K562 (cell line): ENCODE data around the gene ORC3. TPM values are rescaled to one million over a fixed set of nuclear protein-coding genes. Genes with fewer than 3 reads are reported as not detected.

ENCODE experiments used
- CLOCK ChIP-seq: fragments of 250-450 bp; sonication (Bioruptor Pico); IDR thresholded peaks from 2 replicates; pipeline ENCODE4 v1.4.0; 2020; ENCODE audit warnings: mild to moderate bottlenecking, moderate library complexity, borderline replicate concordance
- MCM3 ChIP-seq: fragments of 450-650 bp; IDR thresholded peaks from 2 replicates; pipeline ENCODE4 v1.6.1; 2016
- PBX2 ChIP-seq, 2 experiments: IDR thresholded peaks in 1 of 2; conservative IDR thresholded peaks in 1 of 2; 2 replicates each; pipeline ENCODE4 v1.6.1; 2016; ENCODE audit warnings: low read depth in 2 of 2, mild to moderate bottlenecking in 1 of 2, missing compliant biosample characterization in 1 of 2, missing genetic modification characterization in 1 of 2, moderate library complexity in 1 of 2
- SPI1 ChIP-seq: IDR thresholded peaks from 2 replicates; pipeline ENCODE4 v1.6.1; 2011; ENCODE audit warnings: low read depth, low read length, control low read depth, borderline replicate concordance
- ZNF445 ChIP-seq: fragments of 250-450 bp; sonication (Bioruptor Pico); IDR thresholded peaks from 2 replicates; pipeline ENCODE4 v1.4.0; 2020; ENCODE audit warnings: low read depth, mild to moderate bottlenecking, moderate library complexity
- ZNF780A ChIP-seq: fragments of 250-450 bp; sonication (Bioruptor Pico); IDR thresholded peaks from 2 replicates; pipeline ENCODE4 v1.5.0; 2021; ENCODE audit warnings: mild to moderate bottlenecking
- polyA plus RNA-seq, 8 experiments: library from polyadenylated mRNA; depleted of rRNA in 4 of 8; stranded (reverse) in 5 of 8; unstranded in 3 of 8; fragments of >200 nt; fragmentation: Nextera tagmentation in 2 of 8; fragmentation: Illumina TruSeq in 1 of 8; extraction: Ambion mirVana in 2 of 8; extraction: Trizol in 1 of 8; gene quantifications; 2 replicates each; pipeline versions ENCODE4 v1.2.1 to v1.2.3, GENCODE V29; 2011 to 2014; ENCODE audit warnings: inconsistent platforms in 1 of 8, missing spikeins in 1 of 8
- total RNA-seq, 7 experiments: library from RNA; depleted of rRNA in 6 of 7; stranded (reverse); fragments of >200 nt in 6 of 7; fragmentation: Illumina TruSeq in 2 of 7; extraction: Trizol in 2 of 7; gene quantifications; 2 replicates each; pipeline versions ENCODE4 v1.2.1 to v1.2.3, GENCODE V29; 2011 to 2021; ENCODE audit warnings: low replicate concordance in 1 of 7
- TF ChIP-seq, protein P1 (sequence below): fragments of 450-650 bp; IDR thresholded peaks from 2 replicates; pipeline ENCODE4 v1.6.1; 2016; ENCODE audit warnings: mild to moderate bottlenecking, moderate library complexity

Gene ORC3
- total and polyA plus RNA-seq, 9 of the 15 experiments (the other 6 are each of a cell fraction or from before 2014, with no cell fraction given), result 28.8 to 159 (median 74.8) TPM

- TF ChIP-seq, protein P1, sequence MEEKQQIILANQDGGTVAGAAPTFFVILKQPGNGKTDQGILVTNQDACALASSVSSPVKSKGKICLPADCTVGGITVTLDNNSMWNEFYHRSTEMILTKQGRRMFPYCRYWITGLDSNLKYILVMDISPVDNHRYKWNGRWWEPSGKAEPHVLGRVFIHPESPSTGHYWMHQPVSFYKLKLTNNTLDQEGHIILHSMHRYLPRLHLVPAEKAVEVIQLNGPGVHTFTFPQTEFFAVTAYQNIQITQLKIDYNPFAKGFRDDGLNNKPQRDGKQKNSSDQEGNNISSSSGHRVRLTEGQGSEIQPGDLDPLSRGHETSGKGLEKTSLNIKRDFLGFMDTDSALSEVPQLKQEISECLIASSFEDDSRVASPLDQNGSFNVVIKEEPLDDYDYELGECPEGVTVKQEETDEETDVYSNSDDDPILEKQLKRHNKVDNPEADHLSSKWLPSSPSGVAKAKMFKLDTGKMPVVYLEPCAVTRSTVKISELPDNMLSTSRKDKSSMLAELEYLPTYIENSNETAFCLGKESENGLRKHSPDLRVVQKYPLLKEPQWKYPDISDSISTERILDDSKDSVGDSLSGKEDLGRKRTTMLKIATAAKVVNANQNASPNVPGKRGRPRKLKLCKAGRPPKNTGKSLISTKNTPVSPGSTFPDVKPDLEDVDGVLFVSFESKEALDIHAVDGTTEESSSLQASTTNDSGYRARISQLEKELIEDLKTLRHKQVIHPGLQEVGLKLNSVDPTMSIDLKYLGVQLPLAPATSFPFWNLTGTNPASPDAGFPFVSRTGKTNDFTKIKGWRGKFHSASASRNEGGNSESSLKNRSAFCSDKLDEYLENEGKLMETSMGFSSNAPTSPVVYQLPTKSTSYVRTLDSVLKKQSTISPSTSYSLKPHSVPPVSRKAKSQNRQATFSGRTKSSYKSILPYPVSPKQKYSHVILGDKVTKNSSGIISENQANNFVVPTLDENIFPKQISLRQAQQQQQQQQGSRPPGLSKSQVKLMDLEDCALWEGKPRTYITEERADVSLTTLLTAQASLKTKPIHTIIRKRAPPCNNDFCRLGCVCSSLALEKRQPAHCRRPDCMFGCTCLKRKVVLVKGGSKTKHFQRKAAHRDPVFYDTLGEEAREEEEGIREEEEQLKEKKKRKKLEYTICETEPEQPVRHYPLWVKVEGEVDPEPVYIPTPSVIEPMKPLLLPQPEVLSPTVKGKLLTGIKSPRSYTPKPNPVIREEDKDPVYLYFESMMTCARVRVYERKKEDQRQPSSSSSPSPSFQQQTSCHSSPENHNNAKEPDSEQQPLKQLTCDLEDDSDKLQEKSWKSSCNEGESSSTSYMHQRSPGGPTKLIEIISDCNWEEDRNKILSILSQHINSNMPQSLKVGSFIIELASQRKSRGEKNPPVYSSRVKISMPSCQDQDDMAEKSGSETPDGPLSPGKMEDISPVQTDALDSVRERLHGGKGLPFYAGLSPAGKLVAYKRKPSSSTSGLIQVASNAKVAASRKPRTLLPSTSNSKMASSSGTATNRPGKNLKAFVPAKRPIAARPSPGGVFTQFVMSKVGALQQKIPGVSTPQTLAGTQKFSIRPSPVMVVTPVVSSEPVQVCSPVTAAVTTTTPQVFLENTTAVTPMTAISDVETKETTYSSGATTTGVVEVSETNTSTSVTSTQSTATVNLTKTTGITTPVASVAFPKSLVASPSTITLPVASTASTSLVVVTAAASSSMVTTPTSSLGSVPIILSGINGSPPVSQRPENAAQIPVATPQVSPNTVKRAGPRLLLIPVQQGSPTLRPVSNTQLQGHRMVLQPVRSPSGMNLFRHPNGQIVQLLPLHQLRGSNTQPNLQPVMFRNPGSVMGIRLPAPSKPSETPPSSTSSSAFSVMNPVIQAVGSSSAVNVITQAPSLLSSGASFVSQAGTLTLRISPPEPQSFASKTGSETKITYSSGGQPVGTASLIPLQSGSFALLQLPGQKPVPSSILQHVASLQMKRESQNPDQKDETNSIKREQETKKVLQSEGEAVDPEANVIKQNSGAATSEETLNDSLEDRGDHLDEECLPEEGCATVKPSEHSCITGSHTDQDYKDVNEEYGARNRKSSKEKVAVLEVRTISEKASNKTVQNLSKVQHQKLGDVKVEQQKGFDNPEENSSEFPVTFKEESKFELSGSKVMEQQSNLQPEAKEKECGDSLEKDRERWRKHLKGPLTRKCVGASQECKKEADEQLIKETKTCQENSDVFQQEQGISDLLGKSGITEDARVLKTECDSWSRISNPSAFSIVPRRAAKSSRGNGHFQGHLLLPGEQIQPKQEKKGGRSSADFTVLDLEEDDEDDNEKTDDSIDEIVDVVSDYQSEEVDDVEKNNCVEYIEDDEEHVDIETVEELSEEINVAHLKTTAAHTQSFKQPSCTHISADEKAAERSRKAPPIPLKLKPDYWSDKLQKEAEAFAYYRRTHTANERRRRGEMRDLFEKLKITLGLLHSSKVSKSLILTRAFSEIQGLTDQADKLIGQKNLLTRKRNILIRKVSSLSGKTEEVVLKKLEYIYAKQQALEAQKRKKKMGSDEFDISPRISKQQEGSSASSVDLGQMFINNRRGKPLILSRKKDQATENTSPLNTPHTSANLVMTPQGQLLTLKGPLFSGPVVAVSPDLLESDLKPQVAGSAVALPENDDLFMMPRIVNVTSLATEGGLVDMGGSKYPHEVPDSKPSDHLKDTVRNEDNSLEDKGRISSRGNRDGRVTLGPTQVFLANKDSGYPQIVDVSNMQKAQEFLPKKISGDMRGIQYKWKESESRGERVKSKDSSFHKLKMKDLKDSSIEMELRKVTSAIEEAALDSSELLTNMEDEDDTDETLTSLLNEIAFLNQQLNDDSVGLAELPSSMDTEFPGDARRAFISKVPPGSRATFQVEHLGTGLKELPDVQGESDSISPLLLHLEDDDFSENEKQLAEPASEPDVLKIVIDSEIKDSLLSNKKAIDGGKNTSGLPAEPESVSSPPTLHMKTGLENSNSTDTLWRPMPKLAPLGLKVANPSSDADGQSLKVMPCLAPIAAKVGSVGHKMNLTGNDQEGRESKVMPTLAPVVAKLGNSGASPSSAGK, result no peak
- TF ChIP-seq PBX2 (CRISPR knock-in tag; IDR thresholded peaks at IDR 0.05; ENCODE audit: low read depth), result no peak
- TF ChIP-seq PBX2 (tag; conservative IDR thresholded peaks at IDR 0.05; ENCODE audit: low read depth), result no peak
- no peak for TF ChIP-seq ZNF780A (CRISPR knock-in tag)
- TF ChIP-seq ZNF445, result no peak
- TF ChIP-seq CLOCK (CRISPR knock-in tag), result no peak
- TF ChIP-seq SPI1, result no peak
- TF ChIP-seq MCM3, result no peak
Measured at GRCh38 chr6:87701676-87702588, 112.0 kb downstream of the ORC3 start, which contains the start of gene AKIRIN2 (continued).
